ENCODE results near the gene WDFY4.

Gene WDFY4

DNA sequence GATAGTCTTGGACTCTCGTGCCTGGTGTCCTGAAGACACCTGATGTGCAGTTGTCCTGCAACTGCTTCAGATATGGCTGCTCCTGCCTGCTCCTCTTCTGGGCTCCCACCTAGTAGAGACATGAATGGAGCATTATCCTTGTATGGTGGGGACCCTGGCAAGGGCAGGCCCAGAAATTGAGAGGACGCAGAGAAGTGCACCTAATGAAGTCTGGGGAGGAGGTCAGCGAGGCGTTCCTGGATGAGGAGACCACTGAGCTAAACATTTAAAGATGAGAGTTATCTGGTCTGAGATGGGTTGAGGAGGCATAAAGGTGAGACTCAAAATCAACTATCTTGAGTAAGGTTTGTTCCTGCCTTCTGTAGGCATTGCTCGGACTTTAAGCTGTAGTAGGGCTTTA lies 66.3 kb downstream of the WDFY4 start:
- Histone ChIP-seq H3K27ac (ENCODE audit: low read depth, low read length) (no peak overlapping the region), H3K36me3 (ENCODE audit: low read length) (peaks cover 27% of the 10 kb centered on the region), H3K4me3 (ENCODE audit: insufficient read depth, low read length, poor library complexity, severe bottlenecking) (no peak overlapping the region), H4K20me1 (ENCODE audit: low read depth, low read length) (no peaks in the 10 kb centered on the region; the same call in 1 of the 2 replicates), H3K9ac (ENCODE audit: low read length) (no peak overlapping the region), H3K9me3 (ENCODE audit: insufficient read depth, low read length) (no peaks in the 10 kb centered on the region), H3K79me2 (ENCODE audit: insufficient read depth, low read length) (peaks cover 28% of the 10 kb centered on the region), H2AFZ (ENCODE audit: low read depth, low read length, severe bottlenecking) (no peak overlapping the region), H3K27me3 (ENCODE audit: low read length) (no peaks in the 10 kb centered on the region), H3K4me2 (ENCODE audit: low read depth, low read length, poor library complexity, severe bottlenecking) (no peak overlapping the region), H3K9me2 (replicated peaks; ENCODE audit: insufficient read depth, low read length) (no peaks in the 10 kb centered on the region), H3F3A (ENCODE audit: insufficient read depth) (peaks cover 10% of the 10 kb centered on the region; the same call in 1 of the 2 replicates)
- TF ChIP-seq EZH2phosphoT487 (conservative IDR thresholded peaks at IDR 0.05; ENCODE audit: low read length) (no peak), CTCF (IDR thresholded peaks at IDR 0.05; ENCODE audit: insufficient read depth, low read length, poor library complexity, severe bottlenecking) (no peak)

DNA sequence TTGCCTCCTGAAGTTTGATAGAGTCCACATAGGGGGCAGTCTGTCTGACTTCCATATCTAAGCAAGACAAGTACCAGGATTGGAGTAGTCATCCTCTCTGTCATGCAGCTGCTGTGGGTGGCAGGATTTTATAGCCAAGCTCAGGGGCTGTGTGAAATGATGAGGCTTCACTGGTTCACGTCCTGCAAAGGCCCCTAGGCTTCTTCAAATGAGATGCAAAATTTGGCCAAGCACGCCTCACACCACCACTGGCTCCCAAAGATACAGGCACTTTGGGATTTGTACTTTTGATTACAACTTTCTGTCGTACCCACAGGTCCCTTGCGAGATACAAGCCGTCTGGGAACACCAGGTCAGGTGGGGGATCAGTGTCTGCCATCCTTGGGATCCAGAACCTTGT lies 67.1 kb downstream of the WDFY4 start:
- Histone ChIP-seq H3K9me3 (ENCODE audit: insufficient read depth, low read length) (no peaks in the 10 kb centered on the region), H3K4me3 (ENCODE audit: insufficient read depth, low read length, poor library complexity, severe bottlenecking) (no peak overlapping the region), H3K9me2 (replicated peaks; ENCODE audit: insufficient read depth, low read length) (no peaks in the 10 kb centered on the region), H3K27me3 (ENCODE audit: low read length) (no peaks in the 10 kb centered on the region), H2AFZ (ENCODE audit: low read depth, low read length, severe bottlenecking) (no peak overlapping the region), H3K9ac (ENCODE audit: low read length) (no peak overlapping the region), H3K36me3 (ENCODE audit: low read length) (peaks cover 24% of the 10 kb centered on the region), H3K27ac (ENCODE audit: low read depth, low read length) (no peak overlapping the region), H3F3A (ENCODE audit: insufficient read depth) (peaks cover 10% of the 10 kb centered on the region; the same call in 1 of the 2 replicates), H4K20me1 (ENCODE audit: low read depth, low read length) (no peaks in the 10 kb centered on the region; the same call in 1 of the 2 replicates), H3K79me2 (ENCODE audit: insufficient read depth, low read length) (peaks cover 36% of the 10 kb centered on the region), H3K4me2 (ENCODE audit: low read depth, low read length, poor library complexity, severe bottlenecking) (no peak overlapping the region)
- TF ChIP-seq CTCF (IDR thresholded peaks at IDR 0.05; ENCODE audit: insufficient read depth, low read length, poor library complexity, severe bottlenecking) (no peak), EZH2phosphoT487 (conservative IDR thresholded peaks at IDR 0.05; ENCODE audit: low read length) (no peak)

- no peaks in the 10 kb centered on the region for H3K9me2 ChIP-seq (replicated peaks; ENCODE audit: insufficient read depth, low read length)
- H3K27ac ChIP-seq (ENCODE audit: low read depth, low read length), result no peak overlapping the region
- H3K79me2 ChIP-seq (ENCODE audit: insufficient read depth, low read length), result peaks cover 60% of the 10 kb centered on the region
- H3K36me3 ChIP-seq (ENCODE audit: low read length), result peaks cover 24% of the 10 kb centered on the region; the same call in 1 of the 2 replicates
- H2AFZ ChIP-seq (ENCODE audit: low read depth, low read length, severe bottlenecking), result no peak overlapping the region
- no peaks in the 10 kb centered on the region for H3K9me3 ChIP-seq (ENCODE audit: insufficient read depth, low read length)
- H3K9ac ChIP-seq (ENCODE audit: low read length), result no peak overlapping the region
- peaks cover 3% of the 10 kb centered on the region; the same call in 1 of the 2 replicates for H3F3A ChIP-seq (ENCODE audit: insufficient read depth)
- H3K27me3 ChIP-seq (ENCODE audit: low read length), result no peaks in the 10 kb centered on the region
- no peak overlapping the region for H3K4me2 ChIP-seq (ENCODE audit: low read depth, low read length, poor library complexity, severe bottlenecking)
- no peak for TF ChIP-seq CTCF (IDR thresholded peaks at IDR 0.05; ENCODE audit: insufficient read depth, low read length, poor library complexity, severe bottlenecking)
- H4K20me1 ChIP-seq (ENCODE audit: low read depth, low read length), result no peaks in the 10 kb centered on the region
- no peak overlapping the region for H3K4me3 ChIP-seq (ENCODE audit: insufficient read depth, low read length, poor library complexity, severe bottlenecking)
Measured at GRCh38 chr10:48758411-48758810, 73.7 kb downstream of the WDFY4 start.
